ENCODE results near the gene ZIC5.

GRCh38 chr13:99938635-99939034 is 32.9 kb downstream of the ZIC5 start:
- TF ChIP-seq CTCF (IDR thresholded peaks at IDR 0.05) (no peak), POLR2AphosphoS5 (IDR thresholded peaks at IDR 0.05) (no peak), POLR2A (IDR thresholded peaks at IDR 0.05) (no peak)

Data from transverse colon (tissue), 4 donors.